ENCODE measurements around the gene CALM1. TPM values are rescaled to one million over a fixed set of nuclear protein-coding genes. Genes with fewer than 3 reads are reported as not detected.

The CALM1 gene
- total RNA-seq, 1 donor from 2014 or later: 267 TPM

DNA sequence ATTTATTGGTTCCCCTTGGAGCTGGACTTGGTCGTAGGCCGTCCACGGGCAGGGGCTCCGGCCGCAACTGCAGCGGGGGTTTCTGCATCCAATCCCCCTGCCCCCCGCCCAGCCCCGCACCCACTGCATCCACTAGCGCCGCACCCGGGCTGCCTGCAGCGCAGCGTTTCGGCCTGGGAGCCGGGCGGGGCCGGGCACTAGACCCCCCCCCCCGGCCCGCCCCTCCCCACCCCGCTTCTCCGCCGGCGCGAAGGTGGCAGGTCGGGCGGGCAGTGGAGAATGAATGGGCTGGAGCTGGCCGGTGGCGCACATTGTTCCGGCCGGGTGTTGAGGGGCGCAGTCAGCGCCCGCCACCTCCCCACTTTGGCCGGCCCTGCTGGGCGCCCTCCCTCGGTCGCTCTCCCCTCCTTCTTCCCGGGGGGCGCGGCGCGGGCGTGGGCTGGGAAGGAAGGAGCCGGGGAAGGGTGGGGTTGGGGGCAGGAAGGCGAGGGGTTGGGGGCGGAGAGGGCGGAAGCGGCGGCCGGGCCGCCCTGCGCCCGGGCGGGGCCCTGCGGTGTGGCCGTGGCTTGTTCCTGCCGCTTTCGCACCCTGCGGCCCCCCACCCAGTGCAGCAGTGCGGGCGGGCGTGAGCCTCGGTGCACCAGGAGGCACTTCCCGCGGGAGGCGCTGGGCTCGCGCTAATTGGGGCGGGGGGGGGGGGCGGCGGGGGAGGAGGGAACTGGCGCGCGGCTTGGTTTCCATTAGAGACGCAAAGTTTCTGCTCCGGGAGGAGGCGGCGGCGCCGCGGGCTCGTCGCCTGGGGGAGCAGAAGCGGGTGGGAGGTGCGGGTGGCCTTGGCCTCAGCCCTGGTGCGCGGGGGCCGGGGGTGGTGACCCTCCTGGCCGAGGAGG, 841 bp downstream of the CALM1 start:
- Histone ChIP-seq H3K36me3 (ENCODE audit: control insufficient read depth, insufficient read depth, low read length) (peaks cover 17% of the 10 kb centered on the region), H3K27me3 (ENCODE audit: control insufficient read depth, insufficient read depth, low read length) (no peaks in the 10 kb centered on the region), H3K4me3 (ENCODE audit: low read depth, low read length) (peak overlapping the region; percentile 93)
- FAIRE-seq: no peak
- no peak for DNase-seq (ENCODE audit: low read depth)
- TF ChIP-seq, protein P1, sequence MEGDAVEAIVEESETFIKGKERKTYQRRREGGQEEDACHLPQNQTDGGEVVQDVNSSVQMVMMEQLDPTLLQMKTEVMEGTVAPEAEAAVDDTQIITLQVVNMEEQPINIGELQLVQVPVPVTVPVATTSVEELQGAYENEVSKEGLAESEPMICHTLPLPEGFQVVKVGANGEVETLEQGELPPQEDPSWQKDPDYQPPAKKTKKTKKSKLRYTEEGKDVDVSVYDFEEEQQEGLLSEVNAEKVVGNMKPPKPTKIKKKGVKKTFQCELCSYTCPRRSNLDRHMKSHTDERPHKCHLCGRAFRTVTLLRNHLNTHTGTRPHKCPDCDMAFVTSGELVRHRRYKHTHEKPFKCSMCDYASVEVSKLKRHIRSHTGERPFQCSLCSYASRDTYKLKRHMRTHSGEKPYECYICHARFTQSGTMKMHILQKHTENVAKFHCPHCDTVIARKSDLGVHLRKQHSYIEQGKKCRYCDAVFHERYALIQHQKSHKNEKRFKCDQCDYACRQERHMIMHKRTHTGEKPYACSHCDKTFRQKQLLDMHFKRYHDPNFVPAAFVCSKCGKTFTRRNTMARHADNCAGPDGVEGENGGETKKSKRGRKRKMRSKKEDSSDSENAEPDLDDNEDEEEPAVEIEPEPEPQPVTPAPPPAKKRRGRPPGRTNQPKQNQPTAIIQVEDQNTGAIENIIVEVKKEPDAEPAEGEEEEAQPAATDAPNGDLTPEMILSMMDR (IDR thresholded peaks at IDR 0.05; ENCODE audit: insufficient read depth, low read length, severe bottlenecking): no peak

GRCh38 chr14:90398315-90398839, 1.5 kb downstream of the CALM1 start:
- Histone ChIP-seq H3K27me3 (ENCODE audit: control insufficient read depth, insufficient read depth, low read length) (no peaks in the 10 kb centered on the region), H3K4me3 (ENCODE audit: low read depth, low read length) (peak overlapping the region; percentile 93), H3K36me3 (ENCODE audit: control insufficient read depth, insufficient read depth, low read length) (peaks cover 22% of the 10 kb centered on the region)
- DNase-seq (ENCODE audit: low read depth) (peak; percentile 25), FAIRE-seq (no peak)
- TF ChIP-seq, protein P1 (IDR thresholded peaks at IDR 0.05; ENCODE audit: insufficient read depth, low read length, severe bottlenecking): no peak

DNA sequence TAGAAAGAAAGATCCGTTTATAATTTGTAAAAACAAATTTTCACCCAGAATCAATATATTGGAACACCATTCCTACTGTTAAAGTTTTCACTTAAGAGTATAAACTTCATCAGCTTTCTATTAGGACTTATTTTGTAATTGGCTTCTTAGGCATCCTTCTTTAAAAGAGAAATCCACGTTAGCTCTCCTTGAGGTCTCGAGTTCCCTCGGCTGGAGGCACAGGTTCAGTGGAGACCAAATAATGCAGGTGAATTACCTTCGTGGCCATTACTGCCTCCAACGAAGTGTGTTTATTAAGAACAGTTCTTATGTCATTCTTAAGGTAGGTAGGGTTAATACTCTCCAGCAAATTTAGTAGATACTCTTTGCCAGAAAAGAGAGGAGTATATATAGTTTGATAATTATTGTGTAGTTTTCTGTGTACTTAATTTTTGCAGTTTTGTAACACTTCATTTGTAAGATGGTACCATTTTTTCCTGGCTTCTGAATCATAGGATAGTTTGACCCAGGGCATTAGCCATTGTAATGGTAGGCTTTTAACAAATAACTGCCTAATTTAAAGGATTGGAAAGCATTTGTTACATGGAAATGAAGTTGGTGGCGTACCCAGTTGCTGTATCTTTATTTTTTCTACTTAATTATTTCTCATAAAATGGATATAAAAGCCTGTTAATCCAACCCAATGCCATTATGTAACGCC, 2.2 kb downstream of the CALM1 start:
- H3K27me3 ChIP-seq (ENCODE audit: control insufficient read depth, insufficient read depth, low read length): no peaks in the 10 kb centered on the region
- peak overlapping the region; percentile 93 for H3K4me3 ChIP-seq (ENCODE audit: low read depth, low read length)
- DNase-seq (ENCODE audit: low read depth) (peak; percentile 33), FAIRE-seq (no peak)
- H3K36me3 ChIP-seq (ENCODE audit: control insufficient read depth, insufficient read depth, low read length): peaks cover 25% of the 10 kb centered on the region
- TF ChIP-seq, protein P1 (IDR thresholded peaks at IDR 0.05; ENCODE audit: insufficient read depth, low read length, severe bottlenecking): no peak

- Histone ChIP-seq H3K36me3 (ENCODE audit: control insufficient read depth, insufficient read depth, low read length) (peaks cover 28% of the 10 kb centered on the region), H3K27me3 (ENCODE audit: control insufficient read depth, insufficient read depth, low read length) (no peaks in the 10 kb centered on the region), H3K4me3 (ENCODE audit: low read depth, low read length) (no peak overlapping the region)
- FAIRE-seq: no peak
- peak; percentile 85 for DNase-seq (ENCODE audit: low read depth)
- TF ChIP-seq, protein P1 (IDR thresholded peaks at IDR 0.05; ENCODE audit: insufficient read depth, low read length, severe bottlenecking): peak; percentile 99
Measured at GRCh38 chr14:90399541-90400444, 3.0 kb downstream of the CALM1 start.

DNA sequence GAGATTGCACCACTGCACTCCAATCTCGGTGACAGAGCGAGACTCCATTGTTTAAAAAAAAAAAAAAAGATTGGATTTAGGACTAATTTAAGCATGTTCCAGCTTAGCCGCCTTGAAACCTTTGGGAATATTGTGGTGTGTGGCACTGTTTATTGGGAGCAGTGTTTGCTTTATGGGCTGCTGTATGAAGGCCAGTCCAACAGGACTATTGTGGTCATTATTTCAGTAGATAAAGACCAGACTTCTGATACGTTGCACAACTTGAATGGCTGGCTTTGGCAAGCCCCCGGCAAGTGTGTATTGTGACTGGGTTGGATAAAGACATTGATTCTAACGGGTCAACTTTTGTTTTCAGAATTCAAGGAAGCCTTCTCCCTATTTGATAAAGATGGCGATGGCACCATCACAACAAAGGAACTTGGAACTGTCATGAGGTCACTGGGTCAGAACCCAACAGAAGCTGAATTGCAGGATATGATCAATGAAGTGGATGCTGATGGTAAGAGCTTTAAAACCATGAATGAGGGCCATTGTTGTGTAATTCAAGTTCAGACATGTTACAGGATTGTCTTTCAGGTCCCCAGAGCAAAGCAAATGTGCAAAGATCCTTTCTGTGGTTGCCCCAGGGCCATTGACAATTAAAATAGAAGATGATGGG, 4.2 kb downstream of the CALM1 start:
- no peak overlapping the region for H3K4me3 ChIP-seq (ENCODE audit: low read depth, low read length)
- H3K27me3 ChIP-seq (ENCODE audit: control insufficient read depth, insufficient read depth, low read length): no peaks in the 10 kb centered on the region
- peaks cover 29% of the 10 kb centered on the region for H3K36me3 ChIP-seq (ENCODE audit: control insufficient read depth, insufficient read depth, low read length)
- no peak for FAIRE-seq
- peak; percentile 19 for DNase-seq (ENCODE audit: low read depth)
- TF ChIP-seq, protein P1 (IDR thresholded peaks at IDR 0.05; ENCODE audit: insufficient read depth, low read length, severe bottlenecking): no peak
